GM10266 (cell line): ENCODE data around the gene CTSS.
"Not testable (repeated sequence)": the region's sequence is repeated elsewhere in the genome, so short reads cannot be mapped to it uniquely, and the experiment has no call there.

Experiments used
- DNase-seq: peaks from one replicate; pipeline ENCODE4 v3.0.0; 2012; ENCODE audit errors: extremely low spot score
- TF ChIP-seq, protein P1 (sequence below): IDR thresholded peaks from 2 replicates; pipeline ENCODE4 v1.5.1; 2012; ENCODE audit warnings: mild to moderate bottlenecking, low read depth; ENCODE audit not compliant: control insufficient read depth, insufficient read depth; ENCODE audit errors: missing control alignments

Gene CTSS

DNA sequence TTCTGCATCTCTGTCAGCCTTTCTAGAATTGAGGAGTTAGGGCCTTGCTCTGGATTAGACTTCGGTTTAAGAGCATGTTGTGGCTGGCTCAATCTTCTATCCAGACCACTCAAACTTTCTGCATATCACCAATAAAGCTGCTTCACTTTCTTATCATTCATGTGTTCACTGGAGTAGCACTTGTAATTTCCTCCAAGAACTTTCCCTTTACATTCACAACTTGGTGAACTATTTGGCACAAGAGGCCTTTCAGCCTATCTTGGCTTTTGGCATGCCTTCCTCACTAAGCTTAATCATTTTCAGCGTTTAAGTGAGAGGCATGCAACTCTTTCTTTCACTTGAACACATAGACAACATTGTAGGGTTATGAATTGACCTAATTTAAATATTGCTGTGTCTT, 41.2 kb downstream of the CTSS start:
- TF ChIP-seq, protein P1, sequence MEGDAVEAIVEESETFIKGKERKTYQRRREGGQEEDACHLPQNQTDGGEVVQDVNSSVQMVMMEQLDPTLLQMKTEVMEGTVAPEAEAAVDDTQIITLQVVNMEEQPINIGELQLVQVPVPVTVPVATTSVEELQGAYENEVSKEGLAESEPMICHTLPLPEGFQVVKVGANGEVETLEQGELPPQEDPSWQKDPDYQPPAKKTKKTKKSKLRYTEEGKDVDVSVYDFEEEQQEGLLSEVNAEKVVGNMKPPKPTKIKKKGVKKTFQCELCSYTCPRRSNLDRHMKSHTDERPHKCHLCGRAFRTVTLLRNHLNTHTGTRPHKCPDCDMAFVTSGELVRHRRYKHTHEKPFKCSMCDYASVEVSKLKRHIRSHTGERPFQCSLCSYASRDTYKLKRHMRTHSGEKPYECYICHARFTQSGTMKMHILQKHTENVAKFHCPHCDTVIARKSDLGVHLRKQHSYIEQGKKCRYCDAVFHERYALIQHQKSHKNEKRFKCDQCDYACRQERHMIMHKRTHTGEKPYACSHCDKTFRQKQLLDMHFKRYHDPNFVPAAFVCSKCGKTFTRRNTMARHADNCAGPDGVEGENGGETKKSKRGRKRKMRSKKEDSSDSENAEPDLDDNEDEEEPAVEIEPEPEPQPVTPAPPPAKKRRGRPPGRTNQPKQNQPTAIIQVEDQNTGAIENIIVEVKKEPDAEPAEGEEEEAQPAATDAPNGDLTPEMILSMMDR = no peak
- no peak for DNase-seq

DNA sequence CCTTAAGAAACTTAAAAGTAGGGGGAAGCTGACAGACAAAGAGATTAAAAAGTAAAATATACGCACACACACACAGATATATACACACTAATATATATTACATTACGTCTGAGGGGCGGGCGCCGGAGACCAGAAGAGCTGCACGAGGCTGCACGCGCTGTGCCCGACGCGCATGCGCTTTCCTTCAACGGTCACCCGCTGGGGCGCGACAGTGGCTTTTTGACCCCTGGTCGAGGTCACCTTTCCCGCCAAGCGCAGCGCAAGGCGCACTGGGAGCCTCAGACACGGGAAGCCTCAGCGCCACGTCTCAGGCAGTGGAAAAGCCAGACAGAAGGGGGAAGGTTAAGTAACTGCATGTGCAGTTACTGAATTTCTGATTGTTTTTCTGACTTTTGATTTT, 44.9 kb downstream of the CTSS start, which contains the start of gene HORMAD1:
Gene HORMAD1, minus strand, starts transcription at position 193 of the 400 bp plus-strand sequence. CDS start 1,390 bp downstream, outside the sequence.
- no peak for DNase-seq
- TF ChIP-seq, protein P1 = no peak

DNA sequence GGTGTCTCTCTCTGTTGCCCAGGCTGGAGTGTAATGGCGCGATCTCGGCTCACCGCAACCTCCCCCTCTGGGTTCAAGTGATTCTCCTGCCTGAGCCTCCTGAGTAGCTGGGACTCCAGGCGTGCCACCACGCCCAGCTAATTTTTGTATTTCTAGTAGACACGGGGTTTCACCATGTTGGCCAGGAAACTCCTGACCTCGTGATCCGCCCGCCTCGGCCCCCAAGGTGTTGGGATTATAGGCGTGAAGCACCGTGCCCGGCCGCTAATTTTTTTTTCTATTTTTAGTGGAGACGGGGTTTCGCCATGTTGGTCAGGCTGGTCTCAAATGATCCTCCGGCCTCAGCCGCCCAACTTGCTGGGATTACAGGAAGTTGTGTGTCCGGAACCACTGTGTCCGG, 45.5 kb downstream of the CTSS start:
- no peak for DNase-seq
- TF ChIP-seq, protein P1 = no peak

- DNase-seq = no peak
- TF ChIP-seq, protein P1 = no peak
Measured at GRCh38 chr1:150718225-150718891, 47.2 kb downstream of the CTSS start.

DNA sequence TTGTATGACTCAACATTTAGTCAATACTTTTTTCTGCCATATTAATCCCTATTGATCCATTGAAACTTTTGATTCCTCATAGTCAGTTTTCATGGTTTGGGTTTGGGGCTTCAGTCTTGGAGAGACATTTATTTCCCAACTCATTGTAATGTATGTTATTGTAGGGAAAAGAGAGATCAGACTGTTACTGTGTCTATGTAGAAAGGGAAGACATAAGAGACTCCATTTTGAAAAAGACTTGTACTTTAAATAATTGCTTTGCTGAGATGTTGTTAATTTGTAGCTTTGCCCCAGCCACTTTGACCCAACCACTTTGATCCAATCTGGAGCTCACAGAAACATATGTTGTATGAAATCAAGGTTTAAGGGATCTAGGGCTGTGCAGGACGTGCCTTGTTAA, 56.5 kb downstream of the CTSS start:
- DNase-seq = not testable (repeated sequence)

- TF ChIP-seq, protein P1 = no peak
- DNase-seq = peak; percentile 43
Measured at GRCh38 chr1:150708595-150708994, 57.0 kb downstream of the CTSS start.

DNA sequence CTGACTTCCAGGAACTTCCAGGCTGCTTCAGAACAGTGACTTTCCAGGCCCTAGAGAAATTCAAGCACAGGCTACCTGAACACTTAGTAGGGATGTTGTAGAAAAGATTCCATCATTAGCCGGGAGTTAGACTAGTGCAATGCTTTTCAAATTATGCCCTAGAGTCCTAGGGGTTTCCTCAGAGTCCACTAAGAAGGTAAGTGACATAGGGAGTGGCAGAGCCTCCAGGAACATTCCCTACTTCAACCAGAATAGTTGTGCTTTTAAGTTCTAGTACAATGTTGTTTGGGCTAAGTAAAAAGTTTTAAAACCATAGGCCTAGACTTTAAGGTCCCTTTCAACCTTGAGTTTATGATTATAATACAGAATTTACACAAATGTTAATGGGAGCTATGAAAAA, 59.5 kb downstream of the CTSS start:
- TF ChIP-seq, protein P1 = no peak

DNA sequence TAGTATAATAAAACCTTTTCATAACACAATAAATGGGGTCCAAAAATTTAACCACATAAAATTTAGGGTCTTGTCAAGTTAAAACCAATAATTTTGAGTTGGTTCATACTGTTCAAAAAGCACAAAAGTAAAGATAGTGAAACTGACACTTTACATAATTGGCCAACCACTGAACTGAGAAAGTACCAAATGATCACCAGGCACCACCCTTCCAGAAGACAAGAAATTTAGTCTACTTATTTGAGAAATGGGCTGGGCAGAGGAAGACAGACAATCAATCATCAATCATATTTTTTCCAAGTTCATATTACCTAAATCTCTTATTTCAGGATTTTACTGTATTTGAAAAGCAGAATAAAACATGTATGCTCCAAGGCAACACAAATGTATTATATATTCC, 62.2 kb downstream of the CTSS start:
- no peak for DNase-seq
- TF ChIP-seq, protein P1 = no peak

More for the DNA sequence above, 59.5 kb downstream of the CTSS start:
- DNase-seq = no peak
